Measurements from ENCODE around the gene FDXR. TPM values are rescaled to one million over a fixed set of nuclear protein-coding genes. Genes with fewer than 3 reads are reported as not detected.

The FDXR gene
- total and polyA plus RNA-seq, 2 of the 8 experiments (the other 6 are each of a cell fraction or from before 2014, with no cell fraction given), result 24.2 to 31.4 TPM

DNA sequence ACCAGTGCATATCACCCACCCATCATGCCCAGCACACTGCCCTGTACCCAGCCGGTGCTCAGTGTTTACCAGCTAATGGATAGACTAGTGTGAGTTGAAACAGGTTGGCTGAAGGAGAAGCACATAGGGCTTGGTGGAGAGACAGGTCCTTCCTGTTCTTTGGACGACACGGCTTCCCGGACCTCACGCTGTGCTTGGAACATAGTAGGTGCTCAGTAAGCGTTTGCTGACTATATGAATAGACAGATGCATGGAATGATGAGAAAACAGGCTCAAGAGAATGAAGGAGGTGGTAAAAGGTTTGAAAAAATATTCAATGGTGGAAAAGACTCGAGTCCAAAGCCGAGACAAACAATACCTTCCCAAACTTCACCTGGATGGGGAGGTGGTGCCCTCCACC lies 27.4 kb upstream of the FDXR start (continued):
- TF ChIP-seq BACH1 (IDR thresholded peaks at IDR 0.05; ENCODE audit: low read length), result no peak
- no peak for TF ChIP-seq NRF1 (IDR thresholded peaks at IDR 0.05; ENCODE audit: low read depth, low read length)
- TF ChIP-seq CBX5 (IDR thresholded peaks at IDR 0.05; ENCODE audit: low read depth, low read length), result no peak
- TF ChIP-seq EGR1 (IDR thresholded peaks at IDR 0.05; ENCODE audit: borderline replicate concordance, low read depth, low read length), result no peak
- no peak for TF ChIP-seq GTF2F1 (IDR thresholded peaks at IDR 0.05; ENCODE audit: borderline replicate concordance, low read depth, low read length)

Data from H1 (cell line).